Loucy (cell line): ENCODE data around the gene NDUFB1.

Experiments
- H2AFZ ChIP-seq: fragments of 200-600 bp; sonication (generic); 2 replicates; pipeline ENCODE4 v1.6.0; 2016; ENCODE audit warnings: antibody characterized with exemption, mild to moderate bottlenecking, low read length, moderate library complexity
- H3F3A ChIP-seq: fragments of 200-600 bp; 2 replicates; pipeline ENCODE4 v1.6.0; 2016; ENCODE audit warnings: antibody characterized with exemption, low read depth, mild to moderate bottlenecking
- H3K27me3 ChIP-seq: fragments of 200-600 bp; sonication (generic); 2 replicates; pipeline ENCODE4 v1.6.1; 2014; ENCODE audit warnings: low read length, mild to moderate bottlenecking; ENCODE audit not compliant: insufficient read depth, poor library complexity, severe bottlenecking
- H3K36me3 ChIP-seq: fragments of 200-600 bp; sonication (generic); 2 replicates; pipeline ENCODE4 v1.6.1; 2016; ENCODE audit warnings: low read length; ENCODE audit not compliant: insufficient read depth
- H3K4me1 ChIP-seq: fragments of 200-600 bp; sonication (generic); 2 replicates; pipeline ENCODE4 v1.5.1; 2014; ENCODE audit warnings: low read length, mild to moderate bottlenecking; ENCODE audit not compliant: insufficient read depth, poor library complexity, severe bottlenecking
- H3K4me2 ChIP-seq: fragments of 200-600 bp; sonication (generic); 2 replicates; pipeline ENCODE4 v1.6.0; 2014; ENCODE audit warnings: antibody characterized with exemption, low read length, low read depth, mild to moderate bottlenecking; ENCODE audit not compliant: poor library complexity, severe bottlenecking
- H3K4me3 ChIP-seq: fragments of 200-600 bp; sonication (generic); 2 replicates; pipeline ENCODE4 v1.5.1; 2014; ENCODE audit warnings: low read length, mild to moderate bottlenecking, mixed read lengths; ENCODE audit not compliant: poor library complexity, severe bottlenecking
- H3K79me2 ChIP-seq: fragments of 200-600 bp; sonication (generic); 2 replicates; pipeline ENCODE4 v1.6.1; 2014; ENCODE audit warnings: low read length; ENCODE audit not compliant: insufficient read depth
- H3K9ac ChIP-seq: fragments of 200-600 bp; sonication (generic); 2 replicates; pipeline ENCODE4 v1.6.0; 2014; ENCODE audit warnings: mild to moderate bottlenecking, low read depth, low read length, moderate library complexity; ENCODE audit not compliant: poor library complexity, severe bottlenecking
- H3K9me2 ChIP-seq: fragments of 200-600 bp; sonication (generic); replicated peaks from 2 replicates; pipeline ENCODE4 v1.6.1; 2016; ENCODE audit warnings: low read depth, low read length, mixed read lengths
- H3K9me3 ChIP-seq: fragments of 200-600 bp; sonication (generic); 2 replicates; pipeline ENCODE4 v1.6.1; 2014; ENCODE audit warnings: mild to moderate bottlenecking, antibody characterized with exemption, low read length, low read depth; ENCODE audit not compliant: insufficient read depth
- H4K20me1 ChIP-seq: fragments of 200-600 bp; sonication (generic); 2 replicates; pipeline ENCODE4 v1.6.0; 2014; ENCODE audit warnings: antibody characterized with exemption, low read length, mild to moderate bottlenecking; ENCODE audit not compliant: insufficient read depth, poor library complexity, severe bottlenecking
- EZH2phosphoT487 ChIP-seq: fragments of 200-600 bp; IDR thresholded peaks from 2 replicates; pipeline ENCODE4 v1.6.1; 2018; ENCODE audit warnings: antibody characterized with exemption, mild to moderate bottlenecking, moderate library complexity, borderline replicate concordance
- TF ChIP-seq, protein P1 (sequence below): fragments of 200-600 bp; sonication (generic); conservative IDR thresholded peaks from 2 replicates; pipeline ENCODE4 v1.5.1; 2014; ENCODE audit warnings: mild to moderate bottlenecking, antibody characterized with exemption, low read length

The NDUFB1 gene

DNA sequence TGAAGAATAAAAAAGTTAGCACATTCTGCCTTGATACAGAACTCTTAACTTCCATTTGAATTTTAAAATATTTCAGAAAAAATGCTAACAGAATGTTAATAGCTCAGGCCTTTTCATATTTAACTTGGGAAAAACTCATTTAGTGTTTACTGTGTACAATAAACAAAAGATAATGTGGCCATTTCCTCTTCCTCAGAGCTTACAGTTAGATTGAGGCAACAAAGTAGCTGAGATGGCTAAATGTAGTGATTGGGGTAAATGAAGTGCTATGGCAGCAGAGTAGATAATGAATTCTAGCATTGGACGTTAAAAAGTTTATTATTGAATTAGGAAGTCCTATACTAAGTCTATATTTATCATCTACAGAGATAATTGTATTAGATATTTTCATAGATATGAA, 12.9 kb upstream of the NDUFB1 start:
- Histone ChIP-seq H3K9ac (no peak overlapping the region), H3K9me2 (no peaks in the 10 kb centered on the region), H3K9me3 (no peaks in the 10 kb centered on the region), H3K27me3 (no peaks in the 10 kb centered on the region), H3K4me1 (no peaks in the 10 kb centered on the region), H3F3A (no peaks in the 10 kb centered on the region), H2AFZ (no peak overlapping the region), H4K20me1 (no peaks in the 10 kb centered on the region), H3K79me2 (no peaks in the 10 kb centered on the region), H3K36me3 (peaks cover 46% of the 10 kb centered on the region), H3K4me3 (no peak overlapping the region), H3K4me2 (no peak overlapping the region)
- TF ChIP-seq EZH2phosphoT487: no peak
- TF ChIP-seq, protein P1, sequence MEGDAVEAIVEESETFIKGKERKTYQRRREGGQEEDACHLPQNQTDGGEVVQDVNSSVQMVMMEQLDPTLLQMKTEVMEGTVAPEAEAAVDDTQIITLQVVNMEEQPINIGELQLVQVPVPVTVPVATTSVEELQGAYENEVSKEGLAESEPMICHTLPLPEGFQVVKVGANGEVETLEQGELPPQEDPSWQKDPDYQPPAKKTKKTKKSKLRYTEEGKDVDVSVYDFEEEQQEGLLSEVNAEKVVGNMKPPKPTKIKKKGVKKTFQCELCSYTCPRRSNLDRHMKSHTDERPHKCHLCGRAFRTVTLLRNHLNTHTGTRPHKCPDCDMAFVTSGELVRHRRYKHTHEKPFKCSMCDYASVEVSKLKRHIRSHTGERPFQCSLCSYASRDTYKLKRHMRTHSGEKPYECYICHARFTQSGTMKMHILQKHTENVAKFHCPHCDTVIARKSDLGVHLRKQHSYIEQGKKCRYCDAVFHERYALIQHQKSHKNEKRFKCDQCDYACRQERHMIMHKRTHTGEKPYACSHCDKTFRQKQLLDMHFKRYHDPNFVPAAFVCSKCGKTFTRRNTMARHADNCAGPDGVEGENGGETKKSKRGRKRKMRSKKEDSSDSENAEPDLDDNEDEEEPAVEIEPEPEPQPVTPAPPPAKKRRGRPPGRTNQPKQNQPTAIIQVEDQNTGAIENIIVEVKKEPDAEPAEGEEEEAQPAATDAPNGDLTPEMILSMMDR: no peak

DNA sequence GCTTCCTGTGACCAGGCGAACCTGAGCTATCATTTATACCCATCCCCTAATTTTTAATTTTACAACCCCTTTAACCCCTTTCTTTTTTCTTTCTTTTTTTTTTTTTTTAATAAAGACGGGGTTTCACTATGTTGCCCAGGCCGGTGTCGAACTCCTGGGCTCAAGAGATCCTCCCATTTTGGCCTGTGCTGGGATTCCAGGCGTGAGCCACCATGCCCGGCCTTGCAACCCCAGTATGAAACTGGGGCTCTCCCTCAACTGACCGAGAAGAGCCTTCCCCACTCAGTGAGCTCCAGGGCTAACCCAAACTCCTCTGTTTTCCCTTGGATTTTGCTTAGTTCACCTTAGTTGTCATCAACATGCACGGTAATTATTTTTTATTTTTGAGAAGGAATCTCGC, 1.3 kb upstream of the NDUFB1 start:
- H3K4me1 ChIP-seq: peaks cover 36% of the 10 kb centered on the region
- H3K4me3 ChIP-seq: peak overlapping the region; percentile 85
- no peaks in the 10 kb centered on the region for H3K36me3 ChIP-seq
- H3K9ac ChIP-seq: peak overlapping the region; percentile 90
- H2AFZ ChIP-seq: peak overlapping the region; percentile 91; the same call in 1 of the 2 replicates
- TF ChIP-seq EZH2phosphoT487: no peak
- TF ChIP-seq, protein P1: no peak
- H3K4me2 ChIP-seq: peak overlapping the region; percentile 83
- no peaks in the 10 kb centered on the region for H4K20me1 ChIP-seq
- no peaks in the 10 kb centered on the region for H3K9me2 ChIP-seq
- no peaks in the 10 kb centered on the region for H3K9me3 ChIP-seq
- H3F3A ChIP-seq: no peaks in the 10 kb centered on the region
- no peaks in the 10 kb centered on the region for H3K27me3 ChIP-seq
- peaks cover 66% of the 10 kb centered on the region for H3K79me2 ChIP-seq

DNA sequence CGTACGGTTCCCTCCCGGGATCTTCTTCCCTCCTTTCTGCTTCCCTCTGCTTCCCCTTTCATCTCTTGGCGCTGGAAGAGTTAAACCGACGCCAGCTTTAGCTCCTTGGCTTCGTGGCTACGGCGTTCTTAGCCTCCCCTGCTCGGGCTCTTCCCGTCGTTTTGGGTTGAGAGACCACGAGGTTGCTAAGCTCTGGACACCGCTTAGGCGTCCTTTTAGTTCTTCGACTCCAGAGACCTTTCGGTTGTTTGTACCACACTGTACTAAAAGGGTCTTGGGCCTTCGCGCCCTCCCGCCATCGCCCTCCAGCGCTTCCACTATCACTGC, 808 bp upstream of the NDUFB1 start:
- Histone ChIP-seq H3K79me2 (peaks cover 66% of the 10 kb centered on the region), H2AFZ (peak overlapping the region; percentile 91), H3K9me3 (no peaks in the 10 kb centered on the region)

More for the DNA sequence above, 808 bp upstream of the NDUFB1 start:
- no peaks in the 10 kb centered on the region for H3K36me3 ChIP-seq
- peak overlapping the region; percentile 83 for H3K4me2 ChIP-seq
- peak overlapping the region; percentile 85 for H3K4me3 ChIP-seq
- H3K4me1 ChIP-seq: peaks cover 36% of the 10 kb centered on the region
- no peaks in the 10 kb centered on the region for H3F3A ChIP-seq
- no peaks in the 10 kb centered on the region for H3K27me3 ChIP-seq
- TF ChIP-seq EZH2phosphoT487: no peak
- TF ChIP-seq, protein P1: no peak
- H4K20me1 ChIP-seq: no peaks in the 10 kb centered on the region
- no peaks in the 10 kb centered on the region for H3K9me2 ChIP-seq
- H3K9ac ChIP-seq: peak overlapping the region; percentile 90
